Activated B cell treated with CpG ODN at 0.5 μM for 24 hours (primary cell): ENCODE measurements around the gene TMC2. TPM values are rescaled to one million over a fixed set of nuclear protein-coding genes. Genes with fewer than 3 reads are reported as not detected.

Experiments
- ATAC-seq: fragments of 200-7000 bp; cut with Tn5 transposase; one replicate; pipeline ENCODE4 v1.10.0; 2021; ENCODE audit warnings: low read depth, mild to moderate bottlenecking, moderate library complexity
- CTCF ChIA-PET: fragments of 350-600 bp; sonication (Branson Sonifier 250); formaldehyde crosslinking; loops from one replicate; lab custom pipeline; 2021; ENCODE audit warnings: antibody characterized with exemption; lab: Charles Lee
- POLR2A ChIA-PET: fragments of 350-600 bp; sonication (Branson Sonifier 250); formaldehyde crosslinking; loops from one replicate; lab custom pipeline; 2021; ENCODE audit warnings: antibody characterized with exemption; lab: Charles Lee
- DNase-seq: peaks from one replicate; pipeline ENCODE4 v3.0.0; 2022
- H3K27ac Mint-ChIP-seq: one replicate; pipeline ENCODE4 v1.8.0; 2020; ENCODE audit warnings: mixed read lengths
- H3K27me3 Mint-ChIP-seq: one replicate; pipeline ENCODE4 v1.8.0; 2021; ENCODE audit warnings: mixed read lengths
- H3K36me3 Mint-ChIP-seq: one replicate; pipeline ENCODE4 v1.8.0; 2021; ENCODE audit warnings: low read depth, mixed read lengths
- H3K4me1 Mint-ChIP-seq: one replicate; pipeline ENCODE4 v1.8.0; 2021; ENCODE audit warnings: mixed read lengths
- H3K4me3 Mint-ChIP-seq: one replicate; pipeline ENCODE4 v1.8.0; 2020; ENCODE audit warnings: mild to moderate bottlenecking, mixed read lengths
- H3K9me3 Mint-ChIP-seq: one replicate; pipeline ENCODE4 v1.8.0; 2020; ENCODE audit warnings: mixed read lengths
- CTCF ChIP-seq: fragments of 200-600 bp; IDR thresholded peaks from one replicate; pipeline ENCODE4 v1.8.0; 2022; ENCODE audit warnings: antibody characterized with exemption, mild to moderate bottlenecking
- intact Hi-C: fragments of 100-400 bp; cut with micrococcal nuclease; formaldehyde crosslinking; loops from one replicate; pipeline ENCODE4 v1.15.1; 2024
- total RNA-seq: library from RNA; stranded (reverse); gene quantifications from 2 replicates; pipeline ENCODE4 v1.2.3, GENCODE V29; 2022

TMC2 gene
- total RNA-seq, 1 donor from 2014 or later: not detected

- H3K9me3 Mint-ChIP-seq: no peaks in the 10 kb centered on the region
- H3K4me1 Mint-ChIP-seq: no peaks in the 10 kb centered on the region
- no peak overlapping the region for H3K4me3 Mint-ChIP-seq
- CTCF ChIA-PET: interaction anchor here (2.0 kb wide), 1 partner anchor 9 kb away, joined by 7 read pairs; no protein-coding TSS in a partner anchor
- DNase-seq: no peak
- intact Hi-C loops: no loop called here
- TF ChIP-seq CTCF: no peak
- no peaks in the 10 kb centered on the region for H3K36me3 Mint-ChIP-seq
- POLR2A ChIA-PET: no interaction called here
- no peak overlapping the region for H3K27ac Mint-ChIP-seq
- no peak for ATAC-seq
- H3K27me3 Mint-ChIP-seq: peaks cover 18% of the 10 kb centered on the region
These were observed 21.2 kb upstream of the TMC2 start for GRCh38 chr20:2515203-2515602.

GRCh38 chr20:2516399-2516798 lies 20.0 kb upstream of the TMC2 start:
- ATAC-seq: no peak
- Mint-ChIP-seq H3K36me3 (no peaks in the 10 kb centered on the region), H3K9me3 (no peaks in the 10 kb centered on the region), H3K27ac (no peak overlapping the region), H3K4me1 (peaks cover under 1% of the 10 kb centered on the region), H3K4me3 (no peak overlapping the region), H3K27me3 (peaks cover 12% of the 10 kb centered on the region)
- ChIA-PET POLR2A (no interaction called here), CTCF (no interaction called here)
- intact Hi-C loops: no loop called here
- DNase-seq: no peak
- TF ChIP-seq CTCF: no peak

GRCh38 chr20:2518096-2518495 lies 18.3 kb upstream of the TMC2 start:
- DNase-seq (no peak), ATAC-seq (no peak)
- TF ChIP-seq CTCF: no peak
- intact Hi-C loops: no loop called here
- no peak overlapping the region for H3K4me3 Mint-ChIP-seq
- POLR2A ChIA-PET: interaction anchor here (0.7 kb wide), 1 partner anchor 48 kb away, joined by 3 read pairs; the partner anchor contains the start of gene SNRPB
- H3K4me1 Mint-ChIP-seq: peaks cover 3% of the 10 kb centered on the region
- peaks cover 7% of the 10 kb centered on the region for H3K27me3 Mint-ChIP-seq
- no peaks in the 10 kb centered on the region for H3K9me3 Mint-ChIP-seq
- H3K27ac Mint-ChIP-seq: no peak overlapping the region
- H3K36me3 Mint-ChIP-seq: no peaks in the 10 kb centered on the region
- CTCF ChIA-PET: no interaction called here

- intact Hi-C loops: no loop called here
- Mint-ChIP-seq H3K27ac (no peak overlapping the region), H3K4me1 (peaks cover 3% of the 10 kb centered on the region), H3K9me3 (no peaks in the 10 kb centered on the region), H3K27me3 (peaks cover 7% of the 10 kb centered on the region), H3K36me3 (no peaks in the 10 kb centered on the region), H3K4me3 (no peak overlapping the region)
- CTCF ChIA-PET: no interaction called here
- no peak for ATAC-seq
- TF ChIP-seq CTCF: no peak
- no peak for DNase-seq
- POLR2A ChIA-PET: no interaction called here
These were observed 17.8 kb upstream of the TMC2 start for GRCh38 chr20:2518558-2518957.

- TF ChIP-seq CTCF: no peak
- no peak overlapping the region for H3K27ac Mint-ChIP-seq
- H3K4me3 Mint-ChIP-seq: no peak overlapping the region
- POLR2A ChIA-PET: no interaction called here
- peaks cover 7% of the 10 kb centered on the region for H3K4me1 Mint-ChIP-seq
- H3K9me3 Mint-ChIP-seq: no peaks in the 10 kb centered on the region
- peaks cover 4% of the 10 kb centered on the region for H3K27me3 Mint-ChIP-seq
- DNase-seq (no peak), ATAC-seq (no peak)
- intact Hi-C loops: no loop called here
- CTCF ChIA-PET: interaction anchor here (1.4 to 3.2 kb wide), 2 partner anchors 11 to 20 kb away, joined by 4 to 20 read pairs; partner anchors contain the start of gene ZNF343
- no peaks in the 10 kb centered on the region for H3K36me3 Mint-ChIP-seq
These were observed 17.1 kb upstream of the TMC2 start for GRCh38 chr20:2519115-2519809.
